LNCaP clone FGC (cell line): ENCODE data around the gene LRRIQ1.

ENCODE experiments used
- DNase-seq: peaks from one replicate; pipeline ENCODE4 v3.0.0-alpha.2; 2011; ENCODE audit warnings: low read depth
- H3K4me3 ChIP-seq: 2 replicates; pipeline ENCODE4 v1.5.1; 2011; ENCODE audit warnings: mild to moderate bottlenecking, low read depth, low read length, control low read depth
- CTCF ChIP-seq: IDR thresholded peaks from 2 replicates; pipeline ENCODE4 v1.5.1; 2012; ENCODE audit warnings: mild to moderate bottlenecking; ENCODE audit not compliant: control insufficient read depth, insufficient read depth; ENCODE audit errors: extremely low read depth

The LRRIQ1 gene

GRCh38 chr12:85057370-85057963, 21.3 kb downstream of the LRRIQ1 start:
- TF ChIP-seq CTCF, result peak; percentile 71

GRCh38 chr12:85058339-85058738, 22.2 kb downstream of the LRRIQ1 start:
- no peak for DNase-seq
- H3K4me3 ChIP-seq, result no peak overlapping the region

More at GRCh38 chr12:85057370-85057963, 21.3 kb downstream of the LRRIQ1 start:
- H3K4me3 ChIP-seq, result no peak overlapping the region
- peak; percentile 19 for DNase-seq

DNA sequence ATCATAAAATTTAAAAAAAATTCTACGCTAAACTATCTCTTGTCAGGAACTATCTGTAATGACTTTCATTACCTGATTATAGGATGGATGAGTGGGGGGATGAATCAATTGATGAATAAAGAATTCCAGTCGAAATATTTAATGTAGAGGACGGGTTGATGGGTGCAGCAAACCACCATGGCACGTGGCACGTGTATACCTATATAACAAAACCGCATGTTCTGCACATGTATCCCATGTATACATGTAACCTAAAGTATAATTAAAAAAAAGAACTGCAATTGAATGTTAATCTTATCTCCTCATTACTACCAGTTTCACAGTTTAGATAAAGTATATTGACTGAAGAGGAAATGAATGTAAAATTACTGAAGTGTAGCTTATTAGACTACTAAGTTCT, 23.4 kb downstream of the LRRIQ1 start:
- H3K4me3 ChIP-seq, result no peak overlapping the region
- TF ChIP-seq CTCF, result no peak
- no peak for DNase-seq

More at GRCh38 chr12:85058339-85058738, 22.2 kb downstream of the LRRIQ1 start:
- no peak for TF ChIP-seq CTCF

DNA sequence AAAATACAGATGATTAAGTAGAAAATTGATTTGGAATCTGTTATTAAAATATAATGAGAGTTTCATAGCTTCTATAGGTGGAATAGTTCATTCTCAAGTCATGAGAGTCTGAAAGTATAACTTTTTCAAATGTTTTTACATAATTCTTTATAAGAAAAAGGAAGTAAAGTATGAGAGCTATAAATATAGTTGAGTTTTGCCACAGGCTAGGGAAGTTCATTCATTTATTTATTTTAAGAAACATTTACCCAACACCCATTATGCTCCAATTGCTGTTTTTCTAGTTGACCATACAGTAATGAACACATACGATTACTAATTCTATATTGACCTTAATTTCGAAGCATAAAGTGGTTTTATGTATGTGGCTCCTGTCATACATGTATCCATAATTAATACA, 24.8 kb downstream of the LRRIQ1 start:
- no peak for DNase-seq
- no peak for TF ChIP-seq CTCF
- no peak overlapping the region for H3K4me3 ChIP-seq

GRCh38 chr12:85065837-85066482, 29.8 kb downstream of the LRRIQ1 start:
- H3K4me3 ChIP-seq, result no peak overlapping the region
- no peak for DNase-seq
- TF ChIP-seq CTCF, result no peak

- TF ChIP-seq CTCF, result no peak
- no peak for DNase-seq
These were observed 36.7 kb downstream of the LRRIQ1 start for GRCh38 chr12:85072826-85073225.

More at GRCh38 chr12:85072826-85073225, 36.7 kb downstream of the LRRIQ1 start:
- no peak overlapping the region for H3K4me3 ChIP-seq
